Tongue (tissue), 2 donors: Measurements from ENCODE around the gene TMEM37. TPM values are rescaled to one million over a fixed set of nuclear protein-coding genes. Genes with fewer than 3 reads are reported as not detected.

Source experiments
- DNase-seq: peaks from one replicate; pipeline ENCODE4 v3.0.0-alpha.2; 2015
- total RNA-seq: library from RNA; depleted of rRNA; stranded (reverse); fragments of >200 nt; gene quantifications from one replicate; pipeline ENCODE4 v1.2.3, GENCODE V29; 2014

TMEM37 gene
- total RNA-seq, 1 donor from 2014 or later, result 3.1 TPM

DNA sequence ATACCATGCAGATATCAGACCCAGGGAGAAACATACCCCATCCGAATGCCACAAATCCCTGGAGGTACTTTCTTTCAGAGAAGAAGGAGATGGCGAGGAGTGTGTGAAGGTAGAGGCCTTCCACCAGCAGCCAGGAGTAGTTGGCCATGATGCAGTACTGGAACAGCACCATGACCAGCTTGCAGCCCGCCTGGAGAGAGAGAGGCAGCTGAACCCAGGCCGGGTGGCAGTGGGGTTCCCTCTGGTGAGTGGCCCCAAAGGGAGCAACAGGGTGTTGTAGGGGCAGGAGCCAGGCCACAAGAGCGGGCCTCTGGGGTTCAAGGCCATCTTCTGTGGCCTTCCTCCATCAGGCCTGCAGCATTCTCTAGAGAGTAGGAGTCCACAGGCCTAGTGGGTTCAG is 30.2 kb downstream of the TMEM37 start:
- no peak for DNase-seq

DNA sequence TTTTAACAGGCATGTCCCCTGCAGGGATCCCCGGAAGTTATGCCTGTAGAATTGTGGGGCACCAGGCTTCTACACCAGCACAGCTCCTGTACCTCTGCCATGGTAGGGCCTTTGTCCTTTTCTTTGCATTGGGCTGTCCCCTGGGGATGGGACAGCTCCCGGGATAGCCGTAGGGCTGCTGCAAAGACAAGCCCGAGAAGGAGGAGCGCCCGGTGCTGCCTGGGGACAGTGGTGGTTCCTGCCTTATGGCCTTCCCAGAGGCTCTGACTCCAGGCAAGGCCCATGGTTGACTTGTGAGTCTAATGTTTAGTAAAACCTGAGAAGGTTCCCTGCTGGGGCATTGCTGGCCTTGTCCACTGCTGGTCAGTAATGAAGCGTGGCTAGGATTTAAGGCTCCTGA is 30.9 kb downstream of the TMEM37 start:
- DNase-seq, result no peak

DNA sequence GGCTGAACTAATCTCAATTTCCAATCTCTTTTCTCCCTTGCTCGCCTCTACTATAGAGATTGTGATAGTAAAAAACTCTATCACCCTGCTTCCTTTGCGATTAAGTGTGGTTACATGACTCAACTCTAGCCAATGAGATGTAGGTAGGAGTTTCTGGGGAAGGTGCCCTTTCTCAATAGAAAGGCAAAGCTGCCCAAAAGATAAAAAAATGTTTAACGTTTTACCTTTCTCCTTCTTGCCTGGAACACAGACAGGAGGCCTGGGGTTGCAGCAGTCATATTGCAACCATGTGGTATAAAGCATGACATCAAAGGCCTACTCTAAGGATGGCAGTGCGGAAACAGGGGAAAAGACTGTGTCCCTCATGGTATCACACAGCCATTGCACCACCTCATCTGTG is 31.5 kb downstream of the TMEM37 start:
- no peak for DNase-seq

DNA sequence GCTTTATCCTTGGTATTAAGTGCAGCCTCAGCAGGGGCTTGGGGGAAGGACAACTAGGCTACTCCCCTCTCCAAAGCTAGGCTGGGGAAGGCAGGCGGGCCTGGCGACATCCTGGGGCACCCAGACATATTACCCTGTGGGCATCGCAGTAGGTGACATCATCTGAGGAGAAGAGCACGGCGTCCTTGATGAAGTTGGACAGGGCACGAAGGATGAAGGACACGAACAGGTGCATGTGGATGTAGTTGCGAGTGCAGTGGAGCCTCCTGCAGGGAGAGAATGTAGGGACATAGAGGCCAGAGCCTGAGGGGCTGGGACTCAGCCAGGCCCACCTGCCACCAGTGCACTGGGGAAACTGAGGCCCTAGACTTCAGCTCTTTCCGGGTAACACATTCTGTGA is 32.3 kb downstream of the TMEM37 start:
- DNase-seq, result peak; percentile 51

GRCh38 chr2:119464981-119465380 is 33.3 kb downstream of the TMEM37 start:
- DNase-seq, result no peak

DNA sequence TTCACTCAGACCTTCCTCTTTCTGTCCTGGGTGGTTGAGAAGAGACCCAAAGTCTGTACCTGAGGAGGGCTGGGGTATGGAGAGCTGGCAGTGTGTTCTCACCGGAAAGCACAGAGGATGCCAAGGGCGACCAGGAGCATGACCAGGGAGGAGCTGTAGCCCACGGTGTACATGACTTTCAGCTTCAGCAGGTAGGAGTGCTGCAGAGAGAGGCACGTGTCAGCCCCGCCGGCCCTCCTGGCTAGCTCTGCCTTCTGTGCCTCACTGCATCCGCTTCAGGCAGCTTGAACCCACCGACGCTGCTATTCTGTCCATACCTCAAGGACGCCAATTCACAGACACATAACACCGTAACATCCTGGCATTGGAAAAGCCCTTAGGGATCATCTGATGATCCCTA is 34.0 kb downstream of the TMEM37 start:
- DNase-seq, result no peak

GRCh38 chr2:119466373-119466772 is 34.7 kb downstream of the TMEM37 start:
- DNase-seq, result no peak

GRCh38 chr2:119468154-119468955 is 36.7 kb downstream of the TMEM37 start:
- DNase-seq, result no peak

- DNase-seq, result no peak
These were observed 37.5 kb downstream of the TMEM37 start for GRCh38 chr2:119469131-119469530.

- DNase-seq, result no peak
These were observed 38.1 kb downstream of the TMEM37 start for GRCh38 chr2:119469661-119470297.

DNA sequence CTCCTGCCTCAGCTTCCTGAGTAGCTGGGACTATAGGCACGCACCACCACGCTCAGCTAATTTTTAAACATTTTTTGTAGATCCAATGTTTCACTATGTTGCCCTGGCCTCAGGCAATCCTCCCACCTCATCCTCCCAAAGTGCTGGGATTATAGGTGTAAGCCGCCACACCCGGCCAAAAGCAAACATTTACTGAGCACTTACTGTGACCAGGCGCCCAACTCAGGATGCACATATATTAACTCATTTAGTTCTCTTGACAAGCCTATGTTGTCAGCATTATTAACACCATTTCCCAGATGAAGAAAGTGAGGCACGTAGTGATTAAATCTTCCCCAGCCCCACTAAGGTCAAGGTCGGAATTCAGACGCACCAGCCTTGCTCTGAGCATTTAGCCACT is 41.1 kb downstream of the TMEM37 start:
- DNase-seq, result no peak

- DNase-seq, result no peak
These were observed 42.1 kb downstream of the TMEM37 start for GRCh38 chr2:119473621-119474370.

DNA sequence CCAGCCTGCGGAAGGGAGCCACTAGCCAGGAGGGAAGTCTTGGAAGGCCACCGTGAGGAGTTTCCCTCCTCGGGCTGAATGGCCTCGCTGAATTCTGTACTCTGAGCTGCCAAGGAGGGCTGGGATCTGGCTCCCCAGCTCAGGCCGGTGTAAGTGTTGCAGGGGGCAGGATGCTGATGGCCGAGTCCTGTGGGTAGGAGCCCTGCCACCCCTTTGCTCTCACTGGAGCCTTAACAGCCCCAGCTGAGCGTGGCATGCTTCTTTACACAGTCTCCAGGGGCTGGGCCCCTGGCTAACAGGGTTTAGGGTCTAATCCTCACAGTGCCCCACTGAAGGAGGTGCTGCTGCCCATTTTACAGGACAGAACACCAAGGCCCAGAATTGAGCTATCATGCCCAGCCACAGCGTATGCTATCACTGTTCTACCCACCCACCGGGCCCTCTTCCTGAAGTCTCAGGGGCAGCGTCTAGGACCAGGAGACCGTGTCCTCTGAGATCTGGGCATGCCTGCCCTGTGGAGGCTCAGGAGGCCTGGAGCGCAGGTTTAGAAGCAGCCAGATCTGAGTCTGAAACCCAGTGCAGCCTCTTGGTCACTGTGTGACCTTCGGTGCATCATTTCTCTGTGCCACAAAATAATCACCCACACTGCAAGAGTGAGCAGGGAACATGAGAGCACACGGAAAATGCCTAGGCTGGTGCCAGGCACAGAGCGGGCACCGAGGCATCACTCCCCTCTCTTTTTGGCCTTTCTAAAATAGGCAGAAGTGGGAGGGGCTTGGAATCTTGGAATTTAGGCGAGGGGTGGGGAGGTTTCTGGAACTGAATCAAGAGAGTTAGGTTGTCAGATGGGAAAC is 42.9 kb downstream of the TMEM37 start:
- no peak for DNase-seq

GRCh38 chr2:119475225-119475856 is 43.7 kb downstream of the TMEM37 start:
- DNase-seq, result peak; percentile 20

GRCh38 chr2:119475857-119476244 is 44.2 kb downstream of the TMEM37 start:
- no peak for DNase-seq

DNA sequence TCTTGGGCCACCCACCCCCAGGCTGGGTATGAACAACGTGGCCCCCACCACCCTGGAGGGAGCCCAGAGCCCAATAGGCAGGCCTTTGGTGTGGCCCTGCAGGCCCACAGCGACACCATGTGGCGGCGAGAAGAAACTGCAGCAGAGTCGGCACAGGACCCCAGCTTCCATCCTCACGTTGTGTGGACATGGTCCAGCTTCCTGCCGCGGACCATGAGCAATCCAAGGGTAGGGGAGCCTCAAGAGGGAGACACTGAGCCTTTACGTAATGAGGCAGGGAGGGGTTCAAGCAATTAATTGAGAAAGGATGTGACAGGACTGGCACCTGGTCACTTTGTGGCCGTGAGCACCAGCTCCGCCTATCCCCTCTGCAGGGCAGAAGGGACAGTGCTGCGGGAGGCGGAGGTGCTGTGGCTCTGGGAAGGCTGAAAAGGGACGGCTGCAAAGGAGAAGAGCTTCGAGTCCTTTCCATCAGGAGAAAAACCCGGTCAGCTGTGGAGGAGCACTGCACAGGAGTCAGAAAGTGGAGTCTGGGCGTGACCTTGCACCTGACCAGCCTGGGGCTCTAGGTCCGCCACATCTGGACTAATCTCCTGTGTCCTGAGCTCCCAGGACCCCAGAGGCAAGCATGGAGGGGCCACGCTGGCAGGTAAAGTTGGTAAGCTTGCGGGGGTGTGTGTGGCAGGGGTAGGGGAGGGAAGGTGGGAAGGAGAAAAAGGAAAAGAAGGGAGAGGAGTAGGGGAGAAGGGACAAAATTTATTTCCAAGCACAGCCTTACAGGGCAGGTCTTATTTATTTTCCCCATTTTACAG is 44.9 kb downstream of the TMEM37 start:
- peak; percentile 68 for DNase-seq

DNA sequence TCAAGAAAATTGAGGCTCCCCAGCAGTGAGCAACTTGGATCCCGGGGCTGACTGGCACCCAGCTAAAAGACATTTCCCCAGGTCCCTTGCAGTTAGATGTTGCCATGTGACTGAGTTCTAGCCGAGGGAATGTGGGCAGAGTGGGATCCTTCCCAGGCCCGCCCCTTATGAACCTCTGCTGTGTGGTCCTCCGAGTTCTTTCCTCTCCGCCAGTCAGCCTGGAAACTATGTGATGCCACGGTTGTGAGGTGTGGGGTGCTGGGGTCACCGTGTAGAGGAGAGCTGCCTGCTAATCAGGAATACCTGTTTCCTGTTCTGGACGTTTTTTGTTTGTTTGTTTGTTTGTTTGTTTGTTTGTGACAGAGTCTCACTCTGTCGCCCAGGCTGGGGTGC is 45.5 kb downstream of the TMEM37 start:
- no peak for DNase-seq

DNA sequence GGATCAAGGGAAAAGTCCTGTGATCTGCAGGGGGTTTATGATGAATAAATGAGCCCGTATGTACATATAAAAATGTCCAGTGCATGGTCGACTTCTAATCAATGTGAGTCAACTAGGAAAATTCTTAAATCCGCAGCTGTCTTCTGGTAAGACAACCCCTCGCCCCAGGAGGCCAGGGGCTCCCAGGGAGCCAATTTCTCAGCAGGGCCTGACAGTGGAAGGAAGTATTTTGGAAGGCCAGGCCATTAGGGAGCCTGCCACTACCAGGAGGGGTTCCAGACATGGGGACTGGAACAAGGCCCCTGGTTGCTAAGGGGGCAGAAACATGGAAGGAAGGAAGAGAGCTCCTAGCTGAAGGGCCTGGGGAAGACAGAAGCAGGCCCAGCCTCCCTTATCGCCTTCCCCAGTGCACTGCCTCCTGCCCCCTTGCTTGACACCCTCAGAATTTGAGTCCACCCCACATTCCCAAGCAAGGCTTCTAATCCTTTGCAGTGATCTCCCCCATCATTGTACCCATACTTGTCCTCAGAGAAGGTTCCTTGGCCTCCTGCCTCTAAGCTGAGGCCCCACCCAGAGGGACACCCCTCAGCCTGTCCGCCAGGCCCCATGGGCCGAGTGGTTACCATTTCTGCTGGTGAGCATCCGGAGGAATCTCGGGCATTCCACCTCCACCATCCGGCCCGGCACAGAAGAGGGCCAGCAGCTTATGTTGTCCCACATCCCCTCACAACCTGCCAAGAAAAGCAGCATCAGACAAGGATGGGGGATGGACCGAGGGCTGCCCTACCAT is 46.7 kb downstream of the TMEM37 start:
- DNase-seq, result no peak

DNA sequence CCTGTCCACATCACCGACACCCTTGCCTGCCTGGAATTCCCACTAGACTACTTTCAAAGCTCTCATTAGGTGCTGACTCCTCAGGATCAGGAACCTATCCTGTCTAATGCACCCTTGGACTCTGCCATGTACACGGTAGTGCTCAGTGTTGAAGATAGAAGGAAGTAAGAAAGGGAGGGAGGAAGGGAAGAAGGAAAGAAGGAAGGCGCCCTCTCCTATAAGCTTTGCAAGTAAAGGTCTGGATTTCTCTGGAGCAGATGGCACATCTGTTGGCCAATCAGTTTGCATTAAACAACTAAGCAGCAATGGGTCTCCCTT is 47.3 kb downstream of the TMEM37 start:
- no peak for DNase-seq

DNA sequence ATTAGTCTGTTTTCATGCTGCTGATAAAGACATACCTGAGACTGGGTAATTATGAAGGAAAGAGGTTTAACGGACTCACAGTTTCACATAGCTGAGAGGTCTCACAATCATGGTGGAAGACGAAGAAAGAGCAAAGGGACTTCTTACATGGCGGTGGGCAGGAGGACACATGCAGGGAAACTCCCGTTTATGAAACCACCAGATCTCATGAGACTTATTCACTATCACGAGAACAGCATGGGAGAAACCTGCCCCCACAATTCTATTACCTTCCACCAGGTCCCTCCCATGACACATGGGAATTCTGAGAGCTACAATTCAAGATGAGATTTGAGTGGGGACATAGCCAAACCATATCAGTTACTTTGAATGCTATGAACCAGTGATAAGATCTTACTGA is 48.5 kb downstream of the TMEM37 start:
- no peak for DNase-seq
